ENCODE results near the gene SELENOO. TPM values are rescaled to one million over a fixed set of nuclear protein-coding genes. Genes with fewer than 3 reads are reported as not detected.

SELENOO gene
- total RNA-seq, 1 experiment from 2014 or later = 13.4 TPM

DNA sequence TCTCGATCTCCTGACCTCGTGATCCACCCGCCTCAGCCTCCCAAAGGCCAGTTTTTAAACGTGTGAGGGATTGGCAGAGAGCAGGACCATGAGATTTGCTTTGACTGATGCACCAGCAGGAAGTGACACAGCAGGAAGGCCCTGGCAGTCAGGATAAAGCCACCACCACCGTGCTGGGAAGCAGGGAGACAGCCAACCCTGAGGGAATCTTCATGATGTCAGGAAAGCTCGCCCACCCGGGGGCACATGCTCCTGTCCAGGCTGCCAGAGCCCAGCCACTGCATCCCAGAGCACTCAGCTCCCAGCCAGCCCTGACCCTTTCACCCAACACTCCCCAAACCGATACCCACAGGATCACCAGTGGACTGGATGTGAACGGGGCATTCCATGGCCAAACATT lies 37.9 kb downstream of the SELENOO start:
- DNase-seq (ENCODE audit: low spot score) = no peak

GRCh38 chr22:50242406-50242949 lies 41.7 kb downstream of the SELENOO start:
- DNase-seq (ENCODE audit: low spot score) = no peak

- no peak for DNase-seq (ENCODE audit: low spot score)
These were observed 43.0 kb downstream of the SELENOO start for GRCh38 chr22:50243685-50244419.

GRCh38 chr22:50244420-50245213 lies 43.8 kb downstream of the SELENOO start, which contains the start of gene TUBGCP6:
Gene TUBGCP6, minus strand, starts transcription at chr22:50245023. Its CDS starts 564 bp downstream, at chr22:50244459.
- DNase-seq (ENCODE audit: low spot score) = peak; percentile 90

DNA sequence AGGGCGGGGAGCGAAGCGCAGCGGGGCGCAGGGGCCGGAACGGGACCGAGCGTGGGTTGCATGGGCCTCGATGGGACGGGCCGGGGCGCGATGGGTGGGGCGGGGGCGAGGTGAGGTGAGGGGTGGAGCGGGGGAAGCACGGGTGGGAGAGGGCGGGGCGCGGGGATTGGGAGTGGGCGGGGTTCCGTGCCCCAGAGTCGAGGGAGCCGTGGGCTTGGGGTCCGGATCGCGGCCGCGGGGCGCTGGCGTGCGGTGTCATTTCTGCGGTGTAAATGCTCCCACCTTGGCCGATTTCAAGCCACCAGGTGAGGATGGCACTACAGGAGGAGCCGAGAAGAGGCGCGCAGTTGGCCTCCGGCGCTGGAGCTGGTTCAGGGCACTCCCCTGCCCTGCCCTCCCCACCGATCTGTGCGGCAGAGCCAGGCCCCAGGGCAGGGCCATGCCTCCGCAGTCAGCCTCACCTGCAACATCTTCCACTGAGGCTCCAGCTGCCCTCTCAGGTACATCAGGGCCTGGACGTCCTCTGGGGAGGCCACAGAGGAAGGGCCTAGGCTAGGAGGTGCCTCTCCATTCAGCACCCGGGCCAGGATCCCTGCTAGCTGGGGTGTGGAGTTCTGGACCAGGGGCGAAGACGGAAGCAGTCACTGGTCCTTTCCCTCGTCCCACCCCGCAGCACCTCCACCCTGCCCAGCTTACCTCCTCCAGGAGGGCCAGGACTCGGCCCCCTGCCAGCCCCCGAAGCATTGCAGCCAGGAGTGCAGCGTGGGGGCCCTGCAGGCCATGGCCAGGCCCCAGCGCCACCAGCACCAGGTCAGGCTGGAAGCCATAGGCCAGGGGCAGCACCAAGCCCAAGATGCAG lies 44.6 kb downstream of the SELENOO start:
- no peak for DNase-seq (ENCODE audit: low spot score)

DNA sequence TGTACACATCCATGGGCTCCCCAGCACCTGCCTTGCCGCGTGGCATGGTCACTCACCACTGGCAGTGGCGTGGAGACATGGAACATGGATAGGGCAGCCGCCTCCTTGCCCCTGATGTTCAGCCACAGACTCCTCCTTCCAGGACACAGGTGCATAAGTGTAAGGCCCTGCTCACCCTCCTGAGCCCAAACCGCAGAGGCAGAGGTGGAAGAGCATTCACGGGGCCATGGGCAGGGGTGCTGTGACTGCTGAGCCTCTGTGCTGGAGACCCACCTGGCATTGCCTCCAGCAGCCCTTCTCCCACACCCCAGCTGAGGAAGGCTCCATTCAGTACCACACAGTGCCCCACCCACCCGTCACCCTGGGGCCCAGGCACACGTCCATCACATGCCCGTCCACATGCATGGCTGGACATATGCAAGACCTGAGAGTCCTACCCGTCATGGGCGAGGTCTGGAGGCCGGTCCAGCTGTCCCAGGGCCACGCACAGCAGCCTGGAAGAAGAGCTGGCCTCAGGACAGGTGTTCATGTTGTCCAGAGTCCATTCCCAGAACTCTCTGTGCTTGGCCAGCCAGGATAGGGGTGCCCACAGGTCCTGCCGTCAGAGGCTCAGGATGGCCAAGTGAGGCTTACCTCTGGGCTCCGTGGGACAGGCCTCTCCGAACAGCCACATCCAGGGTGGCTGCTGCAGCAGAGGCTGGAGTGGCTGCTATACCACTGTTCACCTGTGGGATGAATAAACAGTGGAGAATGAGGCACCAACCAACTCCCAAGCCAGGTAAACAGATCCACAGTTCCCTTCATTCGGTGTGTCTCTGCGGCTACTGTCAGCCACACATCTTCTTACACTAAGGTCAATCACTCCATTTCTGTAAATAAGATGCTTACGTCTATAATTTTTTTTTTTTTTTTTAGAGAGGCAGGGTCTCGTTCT lies 45.7 kb downstream of the SELENOO start:
- DNase-seq (ENCODE audit: low spot score) = no peak

- no peak for DNase-seq (ENCODE audit: low spot score)
These were observed 46.9 kb downstream of the SELENOO start for GRCh38 chr22:50247748-50248147.

DNA sequence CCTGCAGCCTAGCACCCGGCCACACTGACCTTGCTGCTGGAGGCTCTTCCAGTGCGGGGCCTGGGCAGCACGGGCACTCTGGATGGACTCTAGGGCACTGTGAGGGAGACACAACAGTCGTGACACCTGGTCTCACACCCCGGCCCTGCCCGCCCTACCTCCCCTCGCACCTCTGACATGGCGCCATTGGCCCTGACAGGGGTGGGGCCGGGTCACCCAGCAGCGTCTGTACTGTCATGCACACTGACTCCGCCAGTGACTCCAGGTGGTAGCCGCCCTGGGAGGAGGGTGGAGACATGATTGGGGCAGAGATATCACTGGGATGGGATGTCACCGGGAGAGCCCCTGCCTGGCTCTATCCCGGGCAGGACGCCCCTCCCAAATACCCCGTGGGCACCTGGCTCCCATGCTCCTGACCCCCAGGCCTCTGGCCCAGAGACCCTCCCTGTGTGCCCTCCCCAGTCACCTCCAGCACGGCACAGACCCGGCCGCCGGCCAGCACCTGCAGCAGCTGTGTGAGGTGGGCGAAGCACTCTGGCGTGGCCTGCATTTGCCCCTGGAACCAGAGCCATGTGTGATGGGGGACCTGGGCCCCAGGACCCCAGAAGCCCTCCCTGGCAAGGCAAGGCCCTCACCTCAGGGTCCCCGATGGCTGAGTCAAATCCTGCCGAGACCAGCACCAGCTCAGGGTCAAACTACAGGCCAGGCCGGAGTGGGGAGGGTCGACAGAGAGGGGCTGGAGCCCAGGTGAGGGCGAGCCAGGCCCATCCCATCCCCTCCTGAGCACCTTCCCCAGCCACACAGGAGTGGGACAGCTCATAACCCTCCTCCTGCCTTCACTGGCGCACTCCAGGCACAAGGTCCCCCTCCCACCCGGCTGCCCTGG lies 47.6 kb downstream of the SELENOO start:
- no peak for DNase-seq (ENCODE audit: low spot score)

DNA sequence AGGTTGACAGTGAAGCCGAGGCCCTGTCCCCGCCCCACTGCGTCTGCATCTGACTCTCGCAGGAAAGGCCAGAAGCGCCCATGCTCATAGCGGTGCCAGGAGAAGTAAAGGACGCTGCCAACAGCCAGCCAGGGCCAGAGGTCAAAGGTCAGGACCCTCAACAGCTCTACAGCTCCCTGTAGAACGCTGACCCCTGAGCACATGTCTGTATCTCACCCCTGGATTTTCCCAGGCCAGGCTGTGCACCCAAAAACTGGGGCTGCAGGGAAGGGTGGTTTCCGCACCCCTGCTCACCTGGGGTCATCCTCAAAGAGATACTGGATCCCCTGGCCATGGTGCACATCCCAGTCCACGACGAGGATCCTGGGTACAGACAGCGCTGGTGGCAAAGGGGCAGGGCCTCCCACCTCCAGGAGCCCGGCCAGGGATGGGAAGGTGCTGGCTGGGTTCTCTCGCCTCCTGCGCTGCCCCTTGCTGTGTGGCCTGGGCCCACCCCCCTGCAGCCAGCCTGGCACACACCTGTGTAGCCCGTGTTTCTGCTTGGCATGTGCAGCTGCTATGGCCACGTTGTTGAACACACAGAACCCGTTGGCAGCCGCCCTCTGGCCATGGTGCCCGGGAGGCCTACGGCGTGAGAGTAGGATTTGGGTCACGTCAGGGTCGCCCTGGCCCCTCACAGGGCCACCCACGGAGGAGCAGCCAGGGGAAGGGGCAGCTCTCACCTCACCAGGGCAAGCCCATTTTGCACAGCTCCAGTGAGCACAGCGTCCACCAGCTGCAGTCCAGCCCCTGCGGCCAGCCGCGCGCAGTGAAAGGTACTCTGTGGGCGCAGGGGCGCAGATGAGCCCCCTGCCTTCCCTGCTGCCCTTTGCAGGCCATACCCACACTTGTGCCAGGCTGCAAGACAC lies 48.8 kb downstream of the SELENOO start:
- DNase-seq (ENCODE audit: low spot score) = no peak

DNA sequence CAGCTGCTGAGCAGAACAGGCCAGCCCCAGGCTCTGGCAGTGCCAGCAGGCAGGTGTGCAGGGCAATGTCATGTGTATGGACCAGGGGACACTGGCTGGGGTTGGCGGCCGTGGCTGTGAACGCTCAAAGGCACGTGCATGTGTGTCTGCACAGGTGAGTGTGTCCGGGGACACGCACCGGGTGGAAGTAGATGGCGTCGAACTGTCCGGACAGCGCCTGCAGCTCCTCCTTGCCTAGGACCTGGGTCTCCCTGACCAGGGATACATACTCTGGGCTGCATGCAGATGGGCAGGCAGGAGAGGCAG lies 49.4 kb downstream of the SELENOO start:
- DNase-seq (ENCODE audit: low spot score) = no peak

DNA sequence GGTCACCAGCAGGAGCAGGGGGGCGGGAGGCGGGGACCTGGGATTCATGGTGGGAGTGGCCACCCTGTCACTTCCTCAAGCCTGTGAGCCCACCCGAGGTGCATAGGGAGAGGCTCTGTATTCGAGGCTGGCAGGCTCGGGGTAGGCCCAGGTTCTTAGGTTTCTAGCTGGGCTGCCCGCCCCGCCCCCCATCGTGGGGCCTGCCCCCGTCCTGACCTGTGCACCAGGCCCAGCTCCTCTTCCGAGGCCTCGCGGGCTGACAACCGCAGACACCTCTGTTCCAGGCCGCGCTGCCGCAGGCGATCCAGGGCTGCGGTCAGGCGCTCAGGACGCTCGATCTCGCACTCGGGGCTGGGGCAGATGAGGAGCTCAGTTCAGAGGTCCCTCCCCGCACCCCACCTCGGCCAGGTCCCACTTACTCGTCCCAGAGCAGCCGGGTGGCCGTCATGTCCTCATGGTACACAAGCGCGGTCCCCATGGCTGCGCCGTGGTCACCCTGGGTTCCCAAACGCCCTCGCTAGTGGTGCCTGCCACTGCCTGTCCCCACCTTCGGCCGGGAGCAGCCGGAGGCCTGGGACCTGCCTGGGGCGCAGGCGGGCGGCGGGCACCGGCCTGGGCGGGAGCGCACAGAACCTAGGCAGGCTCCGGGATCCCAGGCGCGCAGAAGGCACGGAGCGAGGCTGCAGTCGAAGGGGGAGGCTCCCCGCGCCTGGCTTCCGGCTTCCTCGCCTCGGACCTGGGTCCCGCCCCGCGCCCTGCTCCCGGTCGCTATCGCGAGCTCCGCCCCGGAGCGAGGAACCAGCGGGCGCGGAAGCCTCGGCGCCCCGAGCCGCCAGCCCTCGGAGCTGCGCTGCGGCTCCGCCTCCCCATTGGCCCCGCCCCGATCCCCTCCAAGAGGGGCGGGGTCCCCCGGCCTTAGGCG lies 50.0 kb downstream of the SELENOO start, which contains the start of gene HDAC10:
TSS of gene HDAC10 (minus strand) at position 711 of the 922 bp plus-strand sequence. CDS start at position 478, 233 bp downstream.
- DNase-seq (ENCODE audit: low spot score) = peak; percentile 57

DNA sequence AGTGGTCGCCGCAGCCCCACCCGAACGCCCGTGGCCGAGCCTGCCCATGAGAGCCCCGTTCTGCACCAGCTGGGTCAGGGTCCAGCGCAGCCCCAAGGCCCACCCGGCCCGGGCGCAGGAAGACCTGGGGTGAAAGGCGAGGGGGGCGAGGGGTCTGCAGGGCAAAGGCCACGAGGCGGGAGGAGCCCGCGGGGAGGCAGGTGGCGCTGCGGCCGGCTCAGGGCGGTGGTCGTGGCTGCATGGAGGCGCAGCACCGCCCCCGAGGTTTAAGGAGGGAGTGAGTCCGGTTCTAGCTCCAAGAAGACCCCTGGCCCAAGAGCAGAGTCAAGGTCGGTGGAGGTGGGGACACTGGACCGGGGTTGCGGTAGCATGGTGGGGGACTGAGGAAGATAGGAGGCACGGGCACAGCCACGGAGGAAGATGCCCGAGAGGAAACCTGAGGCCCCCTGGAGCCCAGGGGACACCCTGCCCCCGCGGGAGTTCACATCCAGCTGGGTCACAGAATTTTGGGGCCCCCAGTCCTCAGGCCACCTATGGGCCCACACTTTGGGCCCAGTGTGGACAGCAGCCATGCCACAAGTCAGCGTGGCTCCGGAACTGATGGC lies 50.8 kb downstream of the SELENOO start:
- no peak for DNase-seq (ENCODE audit: low spot score)

DNA sequence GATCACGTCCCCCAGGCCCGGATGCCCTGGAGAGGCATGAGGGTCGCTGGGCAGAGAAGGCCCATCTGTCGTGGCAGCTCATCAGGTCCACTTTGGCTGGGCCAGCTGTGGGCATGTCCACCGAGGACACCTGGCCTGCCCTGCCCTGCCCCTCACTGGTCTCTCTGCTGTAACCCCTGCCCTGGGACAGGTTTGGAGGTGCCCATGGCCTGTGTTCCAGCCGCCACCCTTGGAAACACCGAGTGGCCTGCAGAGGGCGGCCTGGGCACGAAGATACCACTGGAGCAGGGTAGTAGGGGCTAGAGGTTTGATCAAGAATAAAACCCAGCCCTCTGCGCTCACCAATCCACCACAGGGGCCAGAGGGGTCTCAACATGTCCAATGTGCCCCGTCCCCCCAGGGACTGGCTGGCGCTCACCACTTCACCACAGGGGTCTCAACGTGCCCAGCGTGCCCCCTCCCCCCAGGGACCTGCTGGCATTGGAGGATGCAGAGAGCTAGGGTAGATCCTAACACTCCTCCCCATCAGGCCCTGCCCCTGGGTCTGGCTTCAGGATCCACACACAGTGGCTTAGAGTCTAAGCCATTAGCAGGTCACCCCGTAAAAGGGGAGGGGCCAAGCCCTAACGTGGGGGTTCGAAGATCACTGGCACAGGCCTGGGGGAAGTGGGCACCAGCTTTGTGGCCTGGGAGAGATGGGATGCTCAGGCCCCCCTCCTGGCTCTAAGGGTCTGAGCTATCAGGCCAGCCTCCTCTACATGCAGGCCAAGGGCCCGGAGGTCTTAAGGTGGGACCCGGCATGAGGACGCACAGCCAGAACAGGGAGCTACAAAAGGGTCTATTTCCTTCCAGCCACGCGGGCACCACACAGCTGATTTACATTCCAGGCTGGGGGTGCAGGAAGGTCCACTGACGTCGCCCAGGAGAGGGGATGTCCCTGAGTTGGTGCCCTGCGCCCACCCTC lies 51.6 kb downstream of the SELENOO start:
- peak; percentile 58 for DNase-seq (ENCODE audit: low spot score)

DNA sequence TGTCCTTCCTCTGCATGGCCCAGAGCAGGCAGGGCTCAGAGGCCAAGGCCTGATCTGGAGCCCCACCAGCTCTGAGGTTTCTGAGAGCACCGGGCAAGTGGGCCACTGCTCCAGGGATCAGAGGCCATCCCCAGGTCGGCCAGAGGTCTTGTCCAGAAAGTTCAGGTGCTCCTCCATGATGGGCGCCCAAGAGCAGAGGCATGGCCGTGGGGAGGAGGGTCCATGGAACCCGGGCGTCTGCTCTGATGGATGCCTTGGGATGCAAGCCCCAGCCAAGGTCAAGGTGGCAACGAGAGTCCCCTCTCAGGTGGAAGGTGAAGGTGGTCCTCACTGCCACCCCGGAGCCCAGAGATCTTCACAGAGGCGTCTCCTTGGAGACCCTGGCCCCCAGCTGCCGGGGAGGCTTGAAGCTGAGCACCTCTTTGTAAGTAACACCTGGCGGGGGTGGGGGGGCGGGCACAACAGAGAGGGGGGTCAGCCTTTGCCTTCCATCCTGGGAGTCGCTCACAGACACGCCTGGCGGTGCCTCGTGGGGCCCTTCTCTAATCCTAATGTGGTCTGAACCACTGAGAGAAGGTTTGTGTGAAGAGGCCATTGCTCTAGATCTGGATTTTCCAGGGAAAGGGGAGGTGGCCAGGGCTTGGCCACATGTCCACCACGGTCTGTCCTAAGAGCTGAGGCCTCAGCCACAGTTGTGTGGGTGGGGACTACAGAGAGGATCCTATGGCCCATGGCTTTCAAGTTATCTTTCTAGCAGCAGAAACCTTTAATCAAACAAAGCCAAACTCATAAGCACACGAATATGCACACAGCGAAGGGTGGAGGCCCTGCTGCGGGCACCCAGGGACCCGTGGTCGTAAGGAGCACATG lies 52.5 kb downstream of the SELENOO start:
- DNase-seq (ENCODE audit: low spot score) = no peak

- no peak for DNase-seq (ENCODE audit: low spot score)
These were observed 53.1 kb downstream of the SELENOO start for GRCh38 chr22:50253941-50254340.
